Rectal smooth muscle tissue (tissue), 1 donor: Measurements from ENCODE around the gene SIK3.
"Not testable (repeated sequence)": the region's sequence is repeated elsewhere in the genome, so short reads cannot be mapped to it uniquely, and the experiment has no call there.

Experiments used
- H3K27ac ChIP-seq: one replicate; pipeline ENCODE4 v1.7.0; 2013; ENCODE audit warnings: low read depth, low read length, inconsistent platforms
- H3K27me3 ChIP-seq: one replicate; pipeline ENCODE4 v1.7.0; 2013; ENCODE audit warnings: low read length; ENCODE audit not compliant: control insufficient read depth, insufficient read depth
- H3K36me3 ChIP-seq: one replicate; pipeline ENCODE4 v1.7.0; 2013; ENCODE audit warnings: low read length; ENCODE audit not compliant: control insufficient read depth, insufficient read depth
- H3K4me1 ChIP-seq: one replicate; pipeline ENCODE4 v1.7.0; 2013; ENCODE audit warnings: low read length; ENCODE audit not compliant: control insufficient read depth, insufficient read depth
- H3K4me3 ChIP-seq: one replicate; pipeline ENCODE4 v1.7.0; 2013; ENCODE audit warnings: low read length
- H3K9ac ChIP-seq: one replicate; pipeline ENCODE4 v1.7.0; 2013; ENCODE audit warnings: low read length

Gene SIK3

GRCh38 chr11:116837231-116838091, 260.8 kb downstream of the SIK3 start, which contains the start of gene APOA1:
Gene APOA1, minus strand, starts transcription at chr11:116837622. Its CDS starts 235 bp downstream, at chr11:116837387.
- Histone ChIP-seq H3K9ac (no peak within 1 kb of the TSS), H3K36me3 (no peaks in the 10 kb centered on the region), H3K4me3 (no peak within 1 kb of the TSS), H3K27ac (no peak within 1 kb of the TSS), H3K4me1 (peaks cover 3% of the 10 kb centered on the region), H3K27me3 (no peaks in the 10 kb centered on the region)

GRCh38 chr11:116836632-116836991, 261.6 kb downstream of the SIK3 start:
- Histone ChIP-seq H3K4me3 (no peak overlapping the region), H3K27me3 (no peaks in the 10 kb centered on the region), H3K27ac (no peak overlapping the region), H3K4me1 (peaks cover 3% of the 10 kb centered on the region), H3K9ac (no peak overlapping the region), H3K36me3 (no peaks in the 10 kb centered on the region)

GRCh38 chr11:116835791-116836631, 262.2 kb downstream of the SIK3 start:
- Histone ChIP-seq H3K36me3 (no peaks in the 10 kb centered on the region), H3K4me1 (peaks cover 3% of the 10 kb centered on the region), H3K27ac (peak overlapping the region; percentile 70), H3K4me3 (peak overlapping the region; percentile 50), H3K27me3 (no peaks in the 10 kb centered on the region), H3K9ac (no peak overlapping the region)

GRCh38 chr11:116835042-116835772, 263.0 kb downstream of the SIK3 start:
- peak overlapping the region; percentile 50 for H3K4me3 ChIP-seq

GRCh38 chr11:116834535-116835041, 263.6 kb downstream of the SIK3 start:
- not testable (repeated sequence) for H3K36me3 ChIP-seq, H3K4me1 ChIP-seq, H3K27me3 ChIP-seq, H3K9ac ChIP-seq, H3K27ac ChIP-seq, H3K4me3 ChIP-seq

More at GRCh38 chr11:116835042-116835772, 263.0 kb downstream of the SIK3 start:
- Histone ChIP-seq H3K36me3 (no peaks in the 10 kb centered on the region), H3K4me1 (peaks cover 3% of the 10 kb centered on the region), H3K27me3 (no peaks in the 10 kb centered on the region), H3K27ac (peak overlapping the region; percentile 70), H3K9ac (no peak overlapping the region)

GRCh38 chr11:116833816-116834534, 264.3 kb downstream of the SIK3 start:
- Histone ChIP-seq H3K27me3 (no peaks in the 10 kb centered on the region), H3K4me3 (no peak overlapping the region), H3K36me3 (no peaks in the 10 kb centered on the region), H3K27ac (no peak overlapping the region), H3K4me1 (peaks cover 3% of the 10 kb centered on the region), H3K9ac (no peak overlapping the region)

GRCh38 chr11:116833491-116833815, 264.8 kb downstream of the SIK3 start:
- peaks cover 3% of the 10 kb centered on the region for H3K4me1 ChIP-seq
- no peak overlapping the region for H3K27ac ChIP-seq
- H3K27me3 ChIP-seq, result no peaks in the 10 kb centered on the region
- no peak overlapping the region for H3K4me3 ChIP-seq
- H3K9ac ChIP-seq, result no peak overlapping the region
- H3K36me3 ChIP-seq, result no peaks in the 10 kb centered on the region

GRCh38 chr11:116832350-116833290, 265.6 kb downstream of the SIK3 start:
- Histone ChIP-seq H3K36me3 (no peaks in the 10 kb centered on the region), H3K4me3 (no peak overlapping the region), H3K27me3 (no peaks in the 10 kb centered on the region), H3K4me1 (peaks cover 3% of the 10 kb centered on the region), H3K9ac (no peak overlapping the region), H3K27ac (no peak overlapping the region)

- H3K4me3 ChIP-seq, result no peak overlapping the region
These were observed 266.4 kb downstream of the SIK3 start for GRCh38 chr11:116831790-116832349.

GRCh38 chr11:116830184-116830912, 267.9 kb downstream of the SIK3 start:
- H3K4me3 ChIP-seq, result no peak overlapping the region
- peaks cover 2% of the 10 kb centered on the region for H3K4me1 ChIP-seq
- no peak overlapping the region for H3K9ac ChIP-seq
- H3K36me3 ChIP-seq, result no peaks in the 10 kb centered on the region
- no peak overlapping the region for H3K27ac ChIP-seq
- no peaks in the 10 kb centered on the region for H3K27me3 ChIP-seq

More at GRCh38 chr11:116831790-116832349, 266.4 kb downstream of the SIK3 start:
- peaks cover 3% of the 10 kb centered on the region for H3K4me1 ChIP-seq
- H3K36me3 ChIP-seq, result no peaks in the 10 kb centered on the region
- H3K9ac ChIP-seq, result no peak overlapping the region
- H3K27ac ChIP-seq, result no peak overlapping the region
- H3K27me3 ChIP-seq, result no peaks in the 10 kb centered on the region
